ENCODE measurements around the gene SRSF8.
"Not testable (repeated sequence)": the region's sequence is repeated elsewhere in the genome, so short reads cannot be mapped to it uniquely, and the experiment has no call there.

Gene SRSF8

DNA sequence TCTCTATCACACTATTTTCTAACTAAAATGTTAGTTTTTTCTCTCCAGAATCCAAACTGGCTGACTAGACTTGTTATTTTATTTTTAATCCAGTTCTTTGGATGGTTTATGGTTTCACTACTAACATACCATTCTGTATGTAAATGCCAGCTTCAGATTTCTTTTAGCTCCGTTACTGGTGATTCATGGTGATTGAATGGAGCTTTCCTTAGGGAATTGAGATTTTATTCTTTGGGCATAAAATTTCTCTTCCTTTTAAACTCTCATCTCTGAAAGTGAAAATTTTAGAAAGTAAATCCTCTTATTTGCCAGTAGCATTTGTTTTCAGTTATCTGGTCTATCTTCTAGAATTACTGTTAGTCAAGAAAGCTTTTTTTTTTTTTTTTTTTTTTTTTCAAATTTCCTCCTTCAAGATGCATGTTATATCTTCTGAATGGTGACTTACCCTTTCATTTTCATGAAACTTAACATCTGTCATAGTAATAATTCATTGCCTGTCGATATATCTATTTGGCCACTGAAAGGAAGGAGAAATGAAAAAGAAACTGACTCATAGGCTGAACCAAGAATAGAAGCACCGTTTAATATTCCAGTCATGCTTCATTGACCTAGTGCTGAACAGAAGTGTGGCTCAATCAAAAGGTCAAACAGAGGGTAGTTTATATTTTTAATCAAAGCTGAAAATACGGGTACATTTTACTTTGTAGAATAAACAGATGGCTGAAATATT, 29.3 kb downstream of the SRSF8 start:
- no peak for DNase-seq (ENCODE audit: low read depth)

DNA sequence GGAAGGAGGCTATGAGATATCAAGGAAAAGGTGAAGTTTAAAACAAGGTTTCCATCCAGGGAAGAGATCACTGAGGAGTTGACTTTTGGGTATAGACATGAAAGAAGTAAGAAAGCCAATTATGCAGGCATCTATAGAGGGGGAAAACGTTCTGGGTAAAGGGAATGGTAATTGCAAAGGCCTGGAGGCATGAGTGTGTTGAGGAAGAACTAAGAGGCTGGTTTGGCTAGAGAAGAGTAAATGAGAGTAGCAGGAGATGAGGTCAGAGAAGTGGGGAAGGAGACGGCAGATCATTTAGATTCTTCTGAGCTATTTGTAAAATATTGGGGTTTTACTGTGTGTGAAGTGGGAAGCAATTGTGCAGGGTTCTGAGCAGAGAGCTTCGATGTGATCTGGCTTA, 30.5 kb downstream of the SRSF8 start:
- DNase-seq (ENCODE audit: low read depth), result no peak

DNA sequence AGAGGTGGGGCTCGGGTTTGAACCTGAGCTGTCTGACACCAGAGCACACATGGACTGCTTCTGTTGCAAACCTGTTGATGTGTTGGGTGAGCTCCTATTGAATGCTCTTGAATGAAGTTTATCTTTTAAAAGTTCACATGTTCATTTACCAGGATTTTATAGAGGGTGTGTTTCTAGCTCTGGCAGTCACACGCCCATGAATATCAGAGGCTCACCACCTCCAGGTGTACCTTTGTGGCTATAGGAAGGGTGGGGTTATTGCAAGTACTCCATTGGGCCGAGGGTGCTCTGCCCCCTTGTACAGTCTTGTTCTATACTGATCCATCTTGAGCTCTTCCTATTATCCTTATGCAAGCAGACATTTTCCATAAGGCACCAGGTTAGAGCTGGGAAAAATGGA, 32.1 kb downstream of the SRSF8 start:
- no peak for DNase-seq (ENCODE audit: low read depth)

DNA sequence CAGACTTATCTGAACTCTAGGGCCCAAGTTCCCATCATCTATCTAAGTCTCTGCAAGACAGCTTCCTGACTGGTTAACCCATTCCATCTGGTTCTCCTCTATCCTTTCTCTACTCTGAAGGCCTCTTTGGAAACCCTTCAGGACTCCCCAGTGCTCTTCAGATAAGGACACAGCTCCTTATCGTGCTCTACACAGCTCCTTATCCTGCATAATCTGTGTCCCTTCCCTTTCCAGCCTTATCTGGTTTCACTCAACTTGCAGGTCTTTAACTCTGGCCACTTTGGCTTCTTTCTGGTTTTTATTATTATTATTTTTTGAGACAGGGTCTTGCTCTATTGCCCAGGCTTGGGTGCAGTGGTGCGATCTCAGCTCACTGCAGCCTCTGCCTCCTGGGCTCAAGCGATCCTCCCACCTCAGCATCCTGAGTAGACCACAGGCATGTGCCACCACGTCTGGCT, 33.5 kb downstream of the SRSF8 start:
- no peak for DNase-seq (ENCODE audit: low read depth)

DNA sequence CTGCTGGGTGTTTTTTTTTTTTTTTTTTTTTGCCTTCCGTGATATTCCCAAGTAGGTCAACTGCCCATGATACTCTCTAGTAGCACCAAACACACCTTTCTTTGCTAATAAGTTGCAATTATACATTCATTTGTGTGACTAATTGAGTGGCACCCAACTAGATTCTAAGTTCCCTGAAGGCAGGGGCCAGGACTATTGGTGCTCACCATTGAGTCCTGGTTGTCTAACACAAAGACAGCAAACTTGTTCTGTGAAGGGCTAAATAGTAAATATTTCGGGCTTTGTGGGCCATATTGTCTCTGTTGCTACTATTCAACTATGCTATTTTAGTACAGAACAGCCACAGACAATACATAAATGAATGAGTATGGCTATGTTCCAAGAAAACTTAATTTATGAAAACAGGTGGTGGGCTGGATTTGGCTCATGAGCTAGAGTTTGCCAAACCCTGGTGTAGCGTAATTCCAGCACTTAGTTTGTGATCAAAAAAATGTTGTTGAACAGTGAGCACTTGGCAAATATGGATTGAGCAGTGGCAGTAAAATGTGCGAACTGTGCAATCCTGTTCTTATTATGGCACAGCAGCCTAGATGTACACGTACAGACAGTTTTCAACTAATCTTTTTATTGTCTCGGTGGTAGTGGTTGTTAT, 34.3 kb downstream of the SRSF8 start:
- no peak for DNase-seq (ENCODE audit: low read depth)

DNA sequence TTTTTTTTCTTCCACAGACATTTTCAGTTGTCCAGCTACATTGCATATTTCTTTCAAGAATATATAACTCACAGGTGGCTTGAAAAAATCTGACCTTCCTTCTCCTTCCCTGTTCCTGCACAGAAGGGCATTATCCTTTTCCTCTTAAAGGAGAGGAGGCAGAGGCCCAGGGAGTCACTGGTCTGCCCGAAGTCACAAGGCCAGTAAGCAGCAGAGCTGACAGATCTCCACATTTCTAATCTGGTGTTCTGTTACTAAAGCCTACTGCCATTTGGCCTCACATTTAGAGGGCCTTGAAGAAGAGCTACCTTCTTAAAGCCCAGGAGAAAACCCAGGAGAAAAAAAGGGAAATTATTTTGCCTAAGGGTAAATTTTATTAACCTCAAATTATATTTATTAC, 35.2 kb downstream of the SRSF8 start:
- no peak for DNase-seq (ENCODE audit: low read depth)

DNA sequence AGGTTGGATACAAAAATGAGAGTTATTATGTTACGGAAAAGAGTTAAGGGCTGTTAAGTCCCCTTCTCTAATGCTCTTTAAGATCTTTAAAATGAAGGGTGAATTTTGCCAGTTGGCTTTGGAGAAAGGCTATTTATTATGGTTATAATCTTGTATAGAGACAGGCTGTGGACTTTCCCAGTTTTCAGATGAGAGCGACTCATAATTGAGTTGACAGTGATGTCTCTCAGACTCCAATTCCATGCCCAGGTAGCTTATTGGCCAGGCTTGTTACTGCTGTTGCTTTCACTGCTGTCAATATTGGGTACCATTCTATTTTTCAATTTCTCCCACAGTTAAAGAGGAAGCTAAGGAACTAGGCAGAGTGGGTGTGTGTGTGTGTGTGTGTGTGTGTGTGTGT, 36.0 kb downstream of the SRSF8 start:
- no peak for DNase-seq (ENCODE audit: low read depth)

DNA sequence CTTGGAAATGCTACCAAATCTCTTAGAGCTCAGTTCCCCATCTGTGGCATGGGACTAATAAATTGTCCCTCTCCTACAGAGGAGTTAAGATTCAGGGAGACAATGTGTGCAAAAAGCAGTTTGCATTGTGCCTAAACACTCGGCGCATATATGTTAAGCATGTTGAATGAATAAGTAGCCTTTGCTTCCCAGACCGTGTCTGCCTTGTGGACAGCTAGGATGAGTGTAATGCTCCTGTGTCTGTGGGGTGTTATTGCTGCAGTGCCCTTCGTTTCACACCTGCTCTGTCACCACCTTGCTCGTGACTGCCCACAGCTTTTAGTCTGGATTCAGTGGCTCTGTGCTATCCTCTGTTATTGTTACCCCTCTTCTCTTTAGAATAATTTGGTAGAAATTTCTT, 37.0 kb downstream of the SRSF8 start:
- no peak for DNase-seq (ENCODE audit: low read depth)

DNA sequence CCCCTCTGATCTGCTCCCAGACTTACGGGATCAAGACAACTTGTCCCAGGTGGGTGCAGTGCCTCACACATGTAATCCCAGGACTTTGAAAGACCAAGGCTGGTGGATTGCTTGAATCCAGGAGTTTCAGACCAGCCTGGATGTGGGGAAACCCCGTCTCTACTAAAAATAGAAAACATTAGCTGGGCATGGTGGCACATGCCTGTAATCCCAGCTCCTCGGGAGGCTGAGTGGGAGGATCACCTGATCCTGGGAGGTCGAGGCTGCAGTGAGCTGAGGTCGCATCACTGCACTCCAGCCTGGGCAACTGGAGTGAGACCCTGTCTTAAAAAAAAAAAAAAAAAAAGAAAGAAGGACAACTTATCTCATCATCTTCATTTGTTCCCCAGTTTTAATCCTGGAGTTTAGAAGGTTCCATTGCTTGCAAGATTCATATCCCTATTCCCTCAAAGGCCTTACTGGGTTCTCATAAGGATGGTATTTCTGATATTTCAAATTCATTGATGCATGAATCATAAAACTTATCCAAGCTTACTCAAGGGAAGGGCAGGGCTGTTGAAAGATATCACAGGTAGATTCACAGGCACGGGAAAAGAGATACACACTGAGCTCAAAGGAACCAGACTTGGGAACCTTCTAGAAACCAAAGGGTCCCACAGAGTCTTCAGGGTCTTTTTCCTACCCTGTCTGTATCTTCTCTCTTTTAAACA, 37.6 kb downstream of the SRSF8 start:
- no peak for DNase-seq (ENCODE audit: low read depth)

DNA sequence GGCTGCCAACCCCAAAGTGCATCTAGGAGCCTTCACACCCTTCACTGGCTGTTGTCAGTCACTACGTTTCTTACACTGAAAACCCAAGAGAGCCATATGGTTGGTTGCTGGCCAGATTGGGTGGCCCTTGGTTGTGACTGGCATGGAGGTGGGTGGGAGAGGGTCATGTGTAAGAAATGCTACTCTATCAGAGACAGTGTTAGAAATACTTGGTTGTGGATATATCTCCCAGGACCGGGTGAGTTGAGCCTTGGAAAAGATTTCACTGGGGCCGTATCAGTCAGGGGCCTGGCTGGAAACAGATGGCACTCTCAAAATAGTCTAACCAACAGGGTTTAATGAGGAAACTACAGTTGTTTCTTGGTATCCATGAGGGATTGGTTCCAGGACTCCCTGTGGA, 38.1 kb downstream of the SRSF8 start:
- no peak for DNase-seq (ENCODE audit: low read depth)

DNA sequence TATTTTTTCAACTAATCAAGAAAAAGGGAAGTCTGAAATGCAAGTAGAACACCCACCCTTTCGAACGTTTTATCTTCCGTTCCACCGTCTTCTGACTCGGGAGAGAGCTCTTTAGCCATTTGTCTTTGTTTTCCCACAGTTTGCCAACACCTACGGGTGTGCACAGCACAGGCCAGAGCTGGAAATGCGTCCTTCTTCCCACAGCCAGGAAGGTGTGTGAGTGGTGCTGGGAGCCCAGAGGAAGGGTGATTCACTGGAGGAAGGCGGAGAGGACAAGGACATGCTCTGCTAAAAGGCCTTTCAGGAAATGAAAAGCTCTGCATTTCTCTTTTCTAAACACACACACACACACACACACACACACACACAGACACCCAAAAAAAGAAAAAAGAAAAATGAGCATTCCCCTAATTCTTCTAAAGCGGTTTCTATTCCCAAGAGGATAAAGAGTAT, 41.5 kb downstream of the SRSF8 start:
- DNase-seq (ENCODE audit: low read depth), result no peak

DNA sequence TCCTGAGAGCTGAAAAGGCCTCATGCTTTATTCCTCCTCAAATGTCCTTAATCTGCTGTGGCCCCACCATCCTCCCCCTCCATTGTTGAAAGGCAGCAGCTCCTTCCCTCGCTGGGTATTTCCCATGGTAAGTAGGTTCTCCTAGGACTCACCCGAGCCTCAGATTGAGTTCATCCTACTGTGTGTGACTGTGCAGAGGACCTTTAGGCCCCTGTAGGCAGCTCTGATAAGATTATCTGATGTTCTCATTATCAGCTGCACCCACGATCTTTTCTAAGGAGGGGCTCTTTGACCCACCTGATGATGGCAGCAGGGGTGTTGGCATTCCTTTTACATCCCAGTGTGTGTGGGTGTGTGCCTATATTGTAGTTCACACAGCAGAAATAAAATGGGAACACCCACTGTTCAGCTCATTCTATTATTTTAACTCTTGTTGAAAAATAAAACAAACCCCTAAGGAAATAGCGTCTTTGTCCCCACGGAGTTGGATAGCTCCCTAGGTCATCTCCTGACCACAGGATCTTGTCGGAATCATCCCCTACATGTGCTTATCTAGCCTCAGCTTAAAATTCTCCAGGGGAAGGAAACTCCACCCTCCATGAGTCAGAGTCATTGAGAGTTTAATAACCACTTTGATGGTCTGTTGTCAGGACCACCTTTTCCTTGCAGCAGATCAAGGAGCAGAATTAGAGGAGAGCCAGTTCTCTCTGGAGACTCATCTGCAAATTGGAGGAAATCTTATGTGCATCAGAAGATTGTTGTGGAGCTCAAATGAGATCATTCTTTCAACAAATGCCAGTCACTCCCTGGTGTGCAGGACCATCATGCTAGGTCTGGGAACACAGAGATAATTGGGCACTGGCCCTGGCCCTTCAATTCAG, 42.2 kb downstream of the SRSF8 start:
- no peak for DNase-seq (ENCODE audit: low read depth)

DNA sequence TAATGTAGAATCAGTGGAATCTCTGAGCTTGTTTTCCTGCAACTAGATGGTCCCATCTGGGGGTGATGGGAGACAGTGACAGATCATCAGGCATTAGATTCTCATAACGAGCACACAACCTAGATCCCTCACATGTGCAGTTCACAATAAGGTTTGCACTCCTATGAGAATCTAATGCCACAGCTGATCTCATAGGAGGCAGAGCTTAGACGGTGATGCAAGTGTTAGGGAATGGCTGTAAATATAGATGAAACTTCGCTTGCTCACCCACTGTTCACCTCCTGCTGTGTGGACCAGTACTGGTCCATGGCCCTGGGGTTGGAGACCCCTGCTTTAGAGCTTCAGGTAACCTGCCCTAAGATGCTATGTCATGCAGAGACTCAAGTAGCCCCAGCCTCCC, 44.8 kb downstream of the SRSF8 start:
- not testable (repeated sequence) for DNase-seq (ENCODE audit: low read depth)

DNA sequence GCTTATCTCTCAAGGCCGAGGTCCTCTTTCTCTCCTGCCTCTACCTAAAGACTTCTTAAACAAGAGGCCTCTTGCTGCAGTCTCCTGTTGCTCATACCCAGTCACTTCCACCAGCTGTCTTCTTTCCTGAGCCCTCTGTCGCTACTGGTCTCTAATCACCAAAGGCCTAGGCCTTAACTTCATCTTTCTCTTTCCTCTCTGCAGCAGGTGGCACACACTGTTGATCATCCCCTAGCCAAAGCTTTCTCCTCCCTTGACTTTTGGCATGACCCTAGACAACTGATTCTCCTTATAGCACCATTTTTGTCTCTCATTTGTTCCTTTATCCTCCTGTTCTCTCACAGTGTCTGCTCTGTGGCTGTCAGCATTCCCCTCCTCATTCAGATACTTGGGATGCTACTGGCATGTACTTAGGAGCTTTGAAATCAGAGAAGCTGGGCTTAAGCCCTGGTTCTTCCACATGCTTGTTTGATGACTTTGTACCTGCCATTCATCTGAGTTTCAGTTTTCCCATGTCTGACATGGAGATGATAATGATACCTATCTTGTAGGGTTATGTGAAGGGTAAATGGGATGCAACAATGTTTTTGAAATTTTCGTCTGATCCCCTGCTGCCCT, 45.3 kb downstream of the SRSF8 start:
- no peak for DNase-seq (ENCODE audit: low read depth)

DNA sequence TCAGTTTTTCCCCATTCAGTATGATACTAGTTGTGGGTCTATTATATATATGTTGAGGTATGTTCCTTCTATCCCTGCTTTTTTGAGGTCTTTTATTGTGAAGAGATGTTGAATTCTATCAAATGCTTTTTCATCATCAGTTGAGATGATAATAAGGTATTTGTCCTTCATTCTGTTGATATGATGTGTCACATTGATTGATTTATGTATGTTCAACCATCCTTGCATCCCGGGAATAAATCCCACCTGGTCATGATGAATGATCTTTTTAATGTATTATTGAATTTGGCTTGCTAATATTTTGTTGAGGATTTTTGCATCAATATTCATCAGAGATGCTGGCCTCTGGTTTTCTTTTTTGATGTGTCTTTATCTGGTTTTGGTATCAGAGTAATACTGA, 48.9 kb downstream of the SRSF8 start:
- DNase-seq (ENCODE audit: low read depth), result no peak

DNA sequence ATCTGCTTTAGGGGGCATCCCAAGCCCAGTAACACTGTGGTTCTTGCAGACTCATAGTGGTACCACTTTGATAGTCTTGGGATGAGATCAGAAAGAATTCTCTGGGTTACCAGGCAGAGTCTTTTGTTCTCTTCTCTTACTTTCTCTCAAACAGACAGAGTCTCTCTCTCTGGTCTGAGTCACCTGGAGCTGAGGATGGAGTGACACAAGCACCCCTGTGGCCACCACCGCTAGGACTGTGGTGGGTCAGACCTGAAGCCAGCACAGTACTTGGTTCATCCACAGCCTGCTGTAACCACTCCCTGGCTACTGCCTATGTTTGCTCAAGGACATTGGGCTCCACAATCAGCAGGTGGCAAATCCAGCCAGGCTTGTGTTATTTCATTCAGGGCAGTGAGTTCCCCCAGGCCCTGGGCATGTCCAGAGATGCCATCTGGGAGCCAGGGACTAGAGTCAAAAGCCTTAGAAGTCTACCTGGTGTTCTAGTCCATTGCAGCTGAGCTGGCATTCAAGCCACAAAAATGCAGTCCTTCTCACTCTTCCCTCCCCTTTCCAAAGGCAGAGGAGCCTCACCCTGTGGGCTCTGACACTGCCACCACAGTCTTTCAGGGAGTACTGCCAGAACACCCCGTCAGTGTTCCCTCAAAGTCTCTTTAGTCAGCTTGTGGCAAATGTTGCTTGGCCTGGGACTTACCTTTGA, 52.8 kb downstream of the SRSF8 start:
- no peak for DNase-seq (ENCODE audit: low read depth)

Data from GM04504 (cell line).